DOHH2 (cell line): ENCODE measurements around the gene CAPZB.

Source experiments
- H3F3A ChIP-seq: fragments of 200-600 bp; sonication (generic), shearing (Covaris generic); 2 replicates; pipeline ENCODE4 v1.6.0; 2016; ENCODE audit warnings: antibody characterized with exemption, mild to moderate bottlenecking; ENCODE audit not compliant: control insufficient read depth, insufficient read depth
- H3K27ac ChIP-seq: fragments of 200-600 bp; sonication (generic); 2 replicates; pipeline ENCODE4 v1.5.1; 2014; ENCODE audit warnings: low read depth, mild to moderate bottlenecking, low read length, moderate library complexity
- H3K27me3 ChIP-seq: fragments of 200-600 bp; sonication (generic); 2 replicates; pipeline ENCODE4 v1.6.1; 2014; ENCODE audit warnings: mild to moderate bottlenecking, low read length, mixed read lengths; ENCODE audit not compliant: control insufficient read depth
- H3K36me3 ChIP-seq: fragments of 200-600 bp; sonication (generic); 2 replicates; pipeline ENCODE4 v1.6.1; 2014; ENCODE audit warnings: mild to moderate bottlenecking, low read length, moderate library complexity, mixed read lengths; ENCODE audit not compliant: control insufficient read depth
- H3K4me1 ChIP-seq: fragments of 200-600 bp; sonication (generic); 2 replicates; pipeline ENCODE4 v1.6.1; 2014; ENCODE audit warnings: mild to moderate bottlenecking, low read length, mixed read lengths; ENCODE audit not compliant: control insufficient read depth
- H3K4me2 ChIP-seq: fragments of 200-600 bp; sonication (generic); 2 replicates; pipeline ENCODE4 v1.6.0; 2014; ENCODE audit warnings: mild to moderate bottlenecking, low read length, moderate library complexity
- H3K4me3 ChIP-seq: fragments of 200-600 bp; sonication (generic); 2 replicates; pipeline ENCODE4 v1.5.1; 2014; ENCODE audit warnings: mild to moderate bottlenecking, low read length, mixed read lengths
- H3K79me2 ChIP-seq: fragments of 200-600 bp; sonication (generic); 2 replicates; pipeline ENCODE4 v1.6.1; 2014; ENCODE audit warnings: mild to moderate bottlenecking, low read length, mixed read lengths; ENCODE audit not compliant: control insufficient read depth
- H3K9me2 ChIP-seq: fragments of 200-600 bp; sonication (generic); replicated peaks from 2 replicates; pipeline ENCODE4 v1.6.1; 2014; ENCODE audit warnings: mild to moderate bottlenecking, low read length, mixed read lengths; ENCODE audit not compliant: control insufficient read depth
- H3K9me3 ChIP-seq: fragments of 200-600 bp; sonication (generic); 2 replicates; pipeline ENCODE4 v1.6.1; 2014; ENCODE audit warnings: antibody characterized with exemption, low read length, mixed read lengths; ENCODE audit not compliant: control insufficient read depth, insufficient read depth
- H4K20me1 ChIP-seq: fragments of 200-600 bp; sonication (generic); 2 replicates; pipeline ENCODE4 v1.6.0; 2014; ENCODE audit warnings: low read depth, mild to moderate bottlenecking, antibody characterized with exemption, low read length, moderate library complexity; ENCODE audit not compliant: control insufficient read depth, insufficient read depth
- CTCF ChIP-seq: fragments of 200-600 bp; sonication (generic); IDR thresholded peaks from one replicate; pipeline ENCODE4 v1.5.1; 2014; ENCODE audit warnings: antibody characterized with exemption, mild to moderate bottlenecking, low read depth, low read length; ENCODE audit not compliant: poor library complexity, severe bottlenecking
- EZH2phosphoT487 ChIP-seq: fragments of 200-600 bp; sonication (generic); IDR thresholded peaks from 2 replicates; pipeline ENCODE4 v1.6.1; 2017; ENCODE audit warnings: borderline replicate concordance, mild to moderate bottlenecking, antibody characterized with exemption, low read length, moderate library complexity, mixed read lengths

The CAPZB gene

GRCh38 chr1:19423130-19423529, 62.2 kb downstream of the CAPZB start:
- Histone ChIP-seq H3K4me1 (no peaks in the 10 kb centered on the region), H3K4me2 (no peak overlapping the region), H3F3A (no peaks in the 10 kb centered on the region), H3K36me3 (peaks cover 25% of the 10 kb centered on the region), H3K9me3 (no peaks in the 10 kb centered on the region), H3K27ac (no peak overlapping the region), H3K9me2 (no peaks in the 10 kb centered on the region), H4K20me1 (peaks cover 10% of the 10 kb centered on the region), H3K79me2 (peaks cover 78% of the 10 kb centered on the region), H3K27me3 (no peaks in the 10 kb centered on the region), H3K4me3 (no peak overlapping the region)
- TF ChIP-seq EZH2phosphoT487 (no peak), CTCF (no peak)

- Histone ChIP-seq H3K9me2 (no peaks in the 10 kb centered on the region), H3K79me2 (peaks cover 72% of the 10 kb centered on the region), H3K4me3 (no peak overlapping the region), H3K36me3 (peaks cover 29% of the 10 kb centered on the region), H4K20me1 (peaks cover 8% of the 10 kb centered on the region), H3K27me3 (no peaks in the 10 kb centered on the region), H3K4me2 (no peak overlapping the region), H3K9me3 (no peaks in the 10 kb centered on the region), H3F3A (no peaks in the 10 kb centered on the region), H3K27ac (no peak overlapping the region), H3K4me1 (no peaks in the 10 kb centered on the region)
- TF ChIP-seq EZH2phosphoT487 (no peak), CTCF (no peak)
Measured at GRCh38 chr1:19421365-19421764, 64.0 kb downstream of the CAPZB start.

- H3K27me3 ChIP-seq: no peaks in the 10 kb centered on the region
- TF ChIP-seq EZH2phosphoT487 (no peak), CTCF (no peak)
- H3K9me3 ChIP-seq: no peaks in the 10 kb centered on the region
- H3K79me2 ChIP-seq: peaks cover 70% of the 10 kb centered on the region
- H3K4me2 ChIP-seq: no peak overlapping the region
- no peaks in the 10 kb centered on the region for H3K9me2 ChIP-seq
- no peak overlapping the region for H3K27ac ChIP-seq
- H3K36me3 ChIP-seq: peaks cover 32% of the 10 kb centered on the region
- H4K20me1 ChIP-seq: peaks cover 8% of the 10 kb centered on the region
- H3F3A ChIP-seq: no peaks in the 10 kb centered on the region
- no peak overlapping the region for H3K4me3 ChIP-seq
- H3K4me1 ChIP-seq: no peaks in the 10 kb centered on the region
Measured at GRCh38 chr1:19420606-19421005, 64.7 kb downstream of the CAPZB start.
